Loucy (cell line): ENCODE results near the gene CTIF.

ENCODE experiments used
- H2AFZ ChIP-seq: fragments of 200-600 bp; sonication (generic); 2 replicates; pipeline ENCODE4 v1.6.0; 2016; ENCODE audit warnings: antibody characterized with exemption, mild to moderate bottlenecking, low read length, moderate library complexity
- H3F3A ChIP-seq: fragments of 200-600 bp; 2 replicates; pipeline ENCODE4 v1.6.0; 2016; ENCODE audit warnings: antibody characterized with exemption, low read depth, mild to moderate bottlenecking
- H3K27me3 ChIP-seq: fragments of 200-600 bp; sonication (generic); 2 replicates; pipeline ENCODE4 v1.6.1; 2014; ENCODE audit warnings: low read length, mild to moderate bottlenecking; ENCODE audit not compliant: insufficient read depth, poor library complexity, severe bottlenecking
- H3K36me3 ChIP-seq: fragments of 200-600 bp; sonication (generic); 2 replicates; pipeline ENCODE4 v1.6.1; 2016; ENCODE audit warnings: low read length; ENCODE audit not compliant: insufficient read depth
- H3K4me1 ChIP-seq: fragments of 200-600 bp; sonication (generic); 2 replicates; pipeline ENCODE4 v1.5.1; 2014; ENCODE audit warnings: low read length, mild to moderate bottlenecking; ENCODE audit not compliant: insufficient read depth, poor library complexity, severe bottlenecking
- H3K4me2 ChIP-seq: fragments of 200-600 bp; sonication (generic); 2 replicates; pipeline ENCODE4 v1.6.0; 2014; ENCODE audit warnings: antibody characterized with exemption, low read length, low read depth, mild to moderate bottlenecking; ENCODE audit not compliant: poor library complexity, severe bottlenecking
- H3K4me3 ChIP-seq: fragments of 200-600 bp; sonication (generic); 2 replicates; pipeline ENCODE4 v1.5.1; 2014; ENCODE audit warnings: low read length, mild to moderate bottlenecking, mixed read lengths; ENCODE audit not compliant: poor library complexity, severe bottlenecking
- H3K79me2 ChIP-seq: fragments of 200-600 bp; sonication (generic); 2 replicates; pipeline ENCODE4 v1.6.1; 2014; ENCODE audit warnings: low read length; ENCODE audit not compliant: insufficient read depth
- H3K9ac ChIP-seq: fragments of 200-600 bp; sonication (generic); 2 replicates; pipeline ENCODE4 v1.6.0; 2014; ENCODE audit warnings: mild to moderate bottlenecking, low read depth, low read length, moderate library complexity; ENCODE audit not compliant: poor library complexity, severe bottlenecking
- H3K9me2 ChIP-seq: fragments of 200-600 bp; sonication (generic); replicated peaks from 2 replicates; pipeline ENCODE4 v1.6.1; 2016; ENCODE audit warnings: low read depth, low read length, mixed read lengths
- H3K9me3 ChIP-seq: fragments of 200-600 bp; sonication (generic); 2 replicates; pipeline ENCODE4 v1.6.1; 2014; ENCODE audit warnings: mild to moderate bottlenecking, antibody characterized with exemption, low read length, low read depth; ENCODE audit not compliant: insufficient read depth
- H4K20me1 ChIP-seq: fragments of 200-600 bp; sonication (generic); 2 replicates; pipeline ENCODE4 v1.6.0; 2014; ENCODE audit warnings: antibody characterized with exemption, low read length, mild to moderate bottlenecking; ENCODE audit not compliant: insufficient read depth, poor library complexity, severe bottlenecking
- EZH2phosphoT487 ChIP-seq: fragments of 200-600 bp; IDR thresholded peaks from 2 replicates; pipeline ENCODE4 v1.6.1; 2018; ENCODE audit warnings: antibody characterized with exemption, mild to moderate bottlenecking, moderate library complexity, borderline replicate concordance
- TF ChIP-seq, protein P1 (sequence below): fragments of 200-600 bp; sonication (generic); conservative IDR thresholded peaks from 2 replicates; pipeline ENCODE4 v1.5.1; 2014; ENCODE audit warnings: mild to moderate bottlenecking, antibody characterized with exemption, low read length

Gene CTIF

DNA sequence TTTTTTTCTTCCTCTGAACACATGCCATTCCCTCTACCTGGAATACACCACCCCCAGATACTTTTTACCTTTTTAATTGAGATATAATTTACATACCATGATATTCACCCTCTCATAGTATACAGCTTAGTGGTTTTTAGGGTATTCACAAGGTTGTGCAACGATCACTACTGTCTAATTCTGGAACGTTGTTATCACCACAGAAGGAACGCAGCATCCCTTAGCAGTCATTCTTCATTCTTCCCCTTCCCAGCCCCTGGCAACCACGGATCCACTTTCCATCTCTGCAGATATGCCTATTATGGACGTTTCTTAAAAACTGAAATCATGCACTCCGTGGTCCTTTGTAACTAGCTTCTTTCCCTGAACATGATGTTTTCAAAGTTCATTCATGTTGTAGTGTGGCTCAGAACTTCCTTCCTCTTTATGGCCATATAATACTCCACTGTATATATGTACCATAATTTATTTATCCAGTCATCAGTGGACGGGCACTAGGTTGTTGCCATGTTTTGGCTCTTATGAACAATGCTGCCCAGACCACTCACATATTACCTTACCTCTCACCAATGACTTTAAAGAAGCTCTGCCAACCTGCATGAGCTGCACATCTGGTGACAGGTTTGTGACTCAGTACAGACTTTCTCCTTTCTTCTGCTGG, 168.9 kb downstream of the CTIF start:
- Histone ChIP-seq H3K79me2 (no peaks in the 10 kb centered on the region), H3K4me3 (no peak overlapping the region), H3K4me2 (no peak overlapping the region), H3F3A (no peaks in the 10 kb centered on the region), H3K36me3 (no peaks in the 10 kb centered on the region), H3K9ac (no peak overlapping the region), H3K27me3 (no peaks in the 10 kb centered on the region), H3K4me1 (peaks cover 7% of the 10 kb centered on the region), H3K9me3 (no peaks in the 10 kb centered on the region), H2AFZ (no peak overlapping the region), H3K9me2 (no peaks in the 10 kb centered on the region), H4K20me1 (no peaks in the 10 kb centered on the region)
- TF ChIP-seq EZH2phosphoT487 = no peak
- TF ChIP-seq, protein P1, sequence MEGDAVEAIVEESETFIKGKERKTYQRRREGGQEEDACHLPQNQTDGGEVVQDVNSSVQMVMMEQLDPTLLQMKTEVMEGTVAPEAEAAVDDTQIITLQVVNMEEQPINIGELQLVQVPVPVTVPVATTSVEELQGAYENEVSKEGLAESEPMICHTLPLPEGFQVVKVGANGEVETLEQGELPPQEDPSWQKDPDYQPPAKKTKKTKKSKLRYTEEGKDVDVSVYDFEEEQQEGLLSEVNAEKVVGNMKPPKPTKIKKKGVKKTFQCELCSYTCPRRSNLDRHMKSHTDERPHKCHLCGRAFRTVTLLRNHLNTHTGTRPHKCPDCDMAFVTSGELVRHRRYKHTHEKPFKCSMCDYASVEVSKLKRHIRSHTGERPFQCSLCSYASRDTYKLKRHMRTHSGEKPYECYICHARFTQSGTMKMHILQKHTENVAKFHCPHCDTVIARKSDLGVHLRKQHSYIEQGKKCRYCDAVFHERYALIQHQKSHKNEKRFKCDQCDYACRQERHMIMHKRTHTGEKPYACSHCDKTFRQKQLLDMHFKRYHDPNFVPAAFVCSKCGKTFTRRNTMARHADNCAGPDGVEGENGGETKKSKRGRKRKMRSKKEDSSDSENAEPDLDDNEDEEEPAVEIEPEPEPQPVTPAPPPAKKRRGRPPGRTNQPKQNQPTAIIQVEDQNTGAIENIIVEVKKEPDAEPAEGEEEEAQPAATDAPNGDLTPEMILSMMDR = no peak

DNA sequence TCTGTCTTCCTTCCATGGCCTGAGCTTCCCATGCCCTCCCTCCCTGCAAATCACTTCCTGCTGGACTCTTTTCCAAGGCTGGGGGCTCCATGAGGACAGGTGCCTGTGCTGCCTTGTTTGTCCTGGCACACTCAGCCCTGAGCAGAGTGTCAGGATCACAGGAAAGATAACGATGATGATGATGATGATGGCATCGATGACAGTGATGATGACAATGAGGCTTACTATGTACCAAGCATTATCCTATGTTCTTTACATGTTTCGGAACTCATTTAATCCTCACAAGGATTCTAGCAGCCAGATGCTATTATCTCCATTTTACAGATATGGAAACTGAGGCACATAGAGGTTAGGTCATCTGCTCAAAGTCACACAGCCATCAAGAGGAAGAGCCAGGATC, 170.0 kb downstream of the CTIF start:
- Histone ChIP-seq H3F3A (no peaks in the 10 kb centered on the region), H3K36me3 (peaks cover 4% of the 10 kb centered on the region; the same call in 1 of the 2 replicates), H3K27me3 (no peaks in the 10 kb centered on the region), H3K4me1 (peaks cover 7% of the 10 kb centered on the region), H3K4me3 (no peak overlapping the region), H3K4me2 (no peak overlapping the region), H3K79me2 (no peaks in the 10 kb centered on the region), H3K9me3 (no peaks in the 10 kb centered on the region), H3K9me2 (no peaks in the 10 kb centered on the region), H4K20me1 (no peaks in the 10 kb centered on the region), H2AFZ (no peak overlapping the region), H3K9ac (no peak overlapping the region)
- TF ChIP-seq EZH2phosphoT487 = no peak
- TF ChIP-seq, protein P1 = no peak

DNA sequence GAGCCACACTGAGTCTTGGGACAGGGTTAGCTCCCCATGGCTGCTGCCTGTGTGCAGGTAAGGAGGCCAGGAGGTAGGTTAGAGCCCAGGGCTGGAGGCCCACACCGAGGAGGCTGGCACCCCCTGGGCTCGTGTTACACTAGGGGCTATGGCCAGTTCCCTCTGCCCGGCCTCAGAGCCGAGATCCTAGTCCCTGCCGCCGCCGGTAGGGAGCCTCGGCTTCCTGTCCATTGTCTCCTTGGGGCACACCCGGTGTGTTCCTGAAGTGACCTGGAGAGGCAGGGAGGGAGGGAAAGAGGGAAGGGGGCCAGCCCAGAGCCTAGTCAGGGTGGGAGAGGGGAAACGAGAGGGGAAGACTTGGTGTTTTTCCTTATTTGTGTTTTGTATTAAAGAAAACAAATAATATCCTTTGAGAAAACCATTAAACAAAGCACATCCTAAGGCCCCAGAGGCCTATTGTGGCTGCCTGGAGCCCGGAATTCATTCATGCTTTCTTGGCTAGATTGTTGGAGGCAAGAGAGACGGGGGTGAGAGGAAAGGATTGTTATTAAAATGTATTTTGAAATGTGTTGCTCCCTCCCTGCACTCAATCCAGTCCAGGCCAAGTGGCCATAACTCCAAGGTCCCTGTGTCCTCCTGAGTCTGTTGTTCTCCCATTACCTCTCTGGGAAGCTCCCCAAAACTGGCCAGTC, 170.7 kb downstream of the CTIF start:
- Histone ChIP-seq H3K9me3 (no peaks in the 10 kb centered on the region), H3K27me3 (no peaks in the 10 kb centered on the region), H3K9ac (no peak overlapping the region), H2AFZ (no peak overlapping the region), H3K79me2 (no peaks in the 10 kb centered on the region), H3K9me2 (no peaks in the 10 kb centered on the region), H3K4me3 (no peak overlapping the region), H3K36me3 (peaks cover 4% of the 10 kb centered on the region; the same call in 1 of the 2 replicates), H3K4me1 (peaks cover 7% of the 10 kb centered on the region), H3K4me2 (no peak overlapping the region), H3F3A (no peaks in the 10 kb centered on the region), H4K20me1 (no peaks in the 10 kb centered on the region)
- TF ChIP-seq, protein P1 = no peak
- no peak for TF ChIP-seq EZH2phosphoT487
